NCI-H1417 (cell line): ENCODE measurements around the gene TRIM14.

Experiments used
- DNase-seq, 3 experiments: peaks; one replicate each; lab custom pipeline; 2025; lab: John Stamatoyannopoulos, UW

TRIM14 gene, protein sequence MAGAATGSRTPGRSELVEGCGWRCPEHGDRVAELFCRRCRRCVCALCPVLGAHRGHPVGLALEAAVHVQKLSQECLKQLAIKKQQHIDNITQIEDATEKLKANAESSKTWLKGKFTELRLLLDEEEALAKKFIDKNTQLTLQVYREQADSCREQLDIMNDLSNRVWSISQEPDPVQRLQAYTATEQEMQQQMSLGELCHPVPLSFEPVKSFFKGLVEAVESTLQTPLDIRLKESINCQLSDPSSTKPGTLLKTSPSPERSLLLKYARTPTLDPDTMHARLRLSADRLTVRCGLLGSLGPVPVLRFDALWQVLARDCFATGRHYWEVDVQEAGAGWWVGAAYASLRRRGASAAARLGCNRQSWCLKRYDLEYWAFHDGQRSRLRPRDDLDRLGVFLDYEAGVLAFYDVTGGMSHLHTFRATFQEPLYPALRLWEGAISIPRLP

DNA sequence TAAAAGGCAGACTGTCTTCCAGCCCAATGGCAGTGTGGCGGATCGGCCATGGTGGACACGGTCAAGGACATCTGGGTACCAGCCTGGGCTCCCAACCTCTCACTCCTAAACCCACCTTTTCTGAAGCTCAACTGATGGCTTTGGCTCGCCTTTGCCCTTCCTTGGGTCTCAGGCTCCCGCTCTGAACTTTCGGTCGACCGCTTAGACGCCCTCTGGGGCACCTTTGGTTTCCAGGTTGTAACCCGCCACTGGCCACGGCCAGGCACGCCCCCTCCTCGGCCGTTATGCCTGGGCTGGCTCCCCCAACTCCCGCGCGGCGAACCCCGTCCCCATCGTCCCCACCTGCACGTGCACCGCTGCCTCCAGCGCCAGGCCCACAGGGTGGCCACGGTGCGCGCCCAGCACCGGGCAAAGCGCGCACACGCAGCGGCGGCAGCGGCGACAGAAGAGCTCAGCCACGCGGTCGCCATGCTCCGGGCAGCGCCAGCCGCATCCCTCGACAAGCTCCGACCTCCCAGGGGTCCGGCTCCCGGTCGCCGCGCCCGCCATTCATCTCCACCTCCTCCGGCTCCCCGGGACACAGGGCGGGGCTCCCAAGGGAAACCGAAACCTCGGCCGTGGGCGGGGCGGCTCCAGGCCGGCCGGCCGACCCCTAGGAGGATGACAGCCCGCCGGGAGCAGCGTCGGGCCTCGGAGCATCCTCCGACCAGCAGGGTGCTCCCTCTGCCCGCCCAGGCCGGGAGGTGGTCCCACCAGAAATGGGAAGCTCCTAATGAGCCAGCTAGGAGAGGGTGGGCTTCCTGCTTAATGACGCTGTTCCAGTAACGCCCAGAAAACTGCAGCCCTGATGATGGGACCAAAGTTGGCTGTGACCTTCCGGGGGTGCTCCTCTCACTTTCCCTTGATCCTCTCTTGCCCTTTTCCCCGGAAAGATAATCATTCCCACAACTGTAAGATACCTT, at the start of gene TRIM14:
Gene TRIM14, minus strand, starts transcription at position 583 of the 962 bp plus-strand sequence. Its CDS starts 34 bp downstream, at position 549.
- DNase-seq: peak; percentile 10 to 75 (median 74)

DNA sequence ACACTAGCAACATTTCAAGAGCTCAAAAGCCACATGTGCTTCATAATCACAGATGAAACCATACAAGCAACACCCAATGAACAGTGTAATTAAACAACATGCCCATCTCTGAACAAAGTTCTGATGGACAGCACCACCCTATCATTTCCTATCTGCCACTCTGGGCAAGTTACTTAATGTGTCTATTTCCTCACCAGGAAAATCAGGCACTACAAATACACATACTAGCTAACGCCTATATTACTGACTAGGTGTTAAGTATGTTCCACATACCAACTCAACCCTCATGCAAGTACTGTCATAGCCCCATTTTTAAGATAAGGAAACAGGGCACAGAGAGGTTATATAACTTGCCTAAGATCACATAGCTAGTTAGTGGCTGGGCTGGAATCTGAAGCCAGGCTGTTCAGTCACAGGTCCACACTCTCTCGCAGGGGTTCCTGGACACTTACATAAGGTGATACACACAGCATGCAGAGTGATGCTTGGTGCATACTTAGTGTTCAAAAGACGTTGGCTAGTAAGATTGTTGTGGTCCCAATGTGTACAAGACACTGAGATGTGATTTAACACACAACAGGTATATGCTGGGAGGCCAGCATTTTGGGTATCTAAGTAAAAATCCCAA, 49.2 kb upstream of the TRIM14 start:
- DNase-seq: no peak

DNA sequence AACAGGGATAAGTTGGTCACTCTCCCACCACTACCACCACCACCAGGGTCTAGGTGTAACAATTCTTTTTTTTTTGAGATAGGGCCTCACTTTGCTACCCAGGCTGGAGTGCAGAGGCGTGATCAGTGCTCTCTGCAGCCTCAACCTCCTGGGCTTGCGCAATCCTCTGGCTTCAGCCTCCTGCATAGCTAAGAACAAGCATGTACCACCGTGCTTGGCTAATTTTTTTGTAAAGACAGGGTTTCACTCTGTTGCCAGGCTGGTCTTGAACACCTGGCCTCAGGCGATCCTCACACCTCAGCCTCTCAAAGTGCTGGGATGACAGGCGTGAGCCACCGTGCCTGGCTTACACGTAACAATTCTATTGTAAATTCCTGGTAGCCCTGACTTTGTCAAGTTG, 45.9 kb upstream of the TRIM14 start:
- no peak for DNase-seq

DNA sequence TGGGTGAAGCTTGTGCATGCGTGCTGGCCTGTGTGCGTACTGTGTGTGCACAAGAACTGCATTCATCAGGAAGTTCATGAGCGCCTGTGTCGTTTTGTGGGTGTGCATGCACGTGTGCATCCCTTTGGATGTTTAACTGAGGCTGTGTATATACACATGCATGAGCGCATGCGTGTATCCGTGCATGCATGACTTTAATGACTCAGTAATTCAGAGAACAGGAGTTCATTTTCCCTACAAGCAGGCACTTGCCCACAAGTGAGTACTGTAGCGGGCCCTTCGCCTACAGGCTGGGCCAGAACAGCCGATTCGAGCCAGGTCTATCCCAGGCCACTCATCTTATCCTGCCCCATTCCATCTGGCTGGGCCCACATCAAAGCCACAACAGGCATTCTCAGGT, 43.6 kb upstream of the TRIM14 start:
- no peak for DNase-seq

DNA sequence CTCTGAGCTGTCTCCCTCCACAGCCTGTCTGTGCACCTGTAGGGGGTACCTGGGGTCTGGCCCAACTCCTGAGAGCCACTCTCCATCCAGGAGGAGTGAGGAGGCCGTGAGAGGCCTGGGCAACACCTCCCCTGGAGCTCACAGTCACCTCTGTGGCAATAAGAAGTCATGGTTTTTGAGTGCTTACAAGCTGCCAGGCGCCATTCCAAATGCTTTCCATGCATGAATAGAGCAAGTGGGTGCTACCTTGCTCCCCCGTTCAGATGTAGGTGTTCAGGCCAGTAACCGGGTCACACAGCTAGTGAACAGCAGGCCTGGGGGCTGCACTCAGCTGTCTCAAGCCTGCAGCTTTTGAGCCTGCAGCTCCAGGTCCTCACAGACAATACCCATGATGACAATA, 42.8 kb upstream of the TRIM14 start:
- no peak for DNase-seq

DNA sequence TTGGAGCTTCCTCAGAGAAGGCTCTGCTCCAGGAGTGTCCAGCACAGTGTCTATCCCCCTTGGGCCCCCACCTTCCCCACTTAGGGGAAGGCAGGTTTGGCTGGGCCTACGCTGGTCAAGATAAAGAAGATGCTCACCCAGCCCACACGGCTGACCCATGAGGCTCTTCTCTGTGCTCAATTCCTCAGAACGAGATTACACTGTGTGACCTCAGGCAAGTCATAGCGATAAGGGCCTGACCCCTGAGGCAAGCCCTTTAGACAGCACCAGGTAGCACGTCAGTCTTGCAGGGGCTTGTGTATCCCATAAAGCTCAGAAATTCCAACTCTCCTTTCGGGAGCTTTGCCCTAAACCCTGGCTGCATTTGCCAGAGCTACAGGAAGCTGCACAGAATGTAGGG, 40.8 kb upstream of the TRIM14 start:
- DNase-seq: no peak

DNA sequence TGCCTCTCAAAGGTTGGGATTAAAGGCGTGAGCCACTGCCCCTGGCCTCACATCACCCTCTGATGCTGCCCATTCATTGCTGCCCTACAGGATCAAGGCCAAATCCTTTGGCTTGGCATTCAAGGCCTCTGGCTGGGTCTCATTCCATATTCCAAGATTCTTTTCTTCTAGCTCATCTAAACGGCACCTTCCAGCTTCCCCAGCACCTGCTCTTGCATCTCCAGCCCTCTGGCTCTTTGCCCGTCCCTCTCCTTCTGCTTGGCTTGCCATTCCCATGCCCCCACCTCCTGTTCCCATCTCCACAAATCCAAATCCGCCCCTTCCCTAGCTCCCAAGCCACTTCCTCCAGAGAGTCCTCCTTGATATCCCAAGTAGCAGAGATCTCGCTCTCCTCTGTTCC, 40.3 kb upstream of the TRIM14 start:
- no peak for DNase-seq

DNA sequence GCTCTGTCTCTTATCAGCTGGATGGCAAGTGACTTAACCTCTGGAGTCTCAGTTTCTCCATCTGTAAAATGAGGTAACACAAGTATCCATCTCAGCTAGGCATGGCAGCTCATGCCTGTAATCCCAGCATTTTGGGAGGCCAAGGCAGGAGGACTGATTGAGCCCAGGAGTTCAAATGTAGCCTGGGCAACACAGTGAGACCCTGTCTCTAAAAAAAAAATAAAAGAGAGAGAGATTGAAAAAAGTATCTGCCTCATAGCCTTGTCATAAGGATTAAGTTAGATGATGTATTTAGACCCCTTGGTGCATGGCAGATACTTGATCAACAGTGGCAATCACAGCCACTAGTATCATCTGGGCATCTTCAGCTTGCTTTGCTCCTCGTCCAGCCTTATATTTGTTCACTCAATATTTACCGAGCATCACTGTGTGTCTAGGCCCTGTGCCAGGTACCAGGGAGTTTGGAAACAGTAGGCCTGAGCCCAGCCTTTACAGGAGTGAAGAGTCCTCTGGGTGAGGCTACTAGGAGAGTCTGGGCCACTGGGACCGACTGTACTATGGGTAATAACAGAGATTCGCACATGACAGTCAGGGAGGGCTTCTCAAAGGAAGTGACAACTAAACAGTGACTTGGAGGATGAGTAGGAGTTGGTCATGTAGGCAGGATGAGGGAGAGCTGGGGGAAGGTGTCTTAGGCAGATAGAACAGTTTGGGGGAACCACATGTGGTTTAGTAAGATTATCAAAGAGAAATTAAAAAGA, 39.2 kb upstream of the TRIM14 start:
- peak in 1 of 3 experiments; percentile 30 for DNase-seq

DNA sequence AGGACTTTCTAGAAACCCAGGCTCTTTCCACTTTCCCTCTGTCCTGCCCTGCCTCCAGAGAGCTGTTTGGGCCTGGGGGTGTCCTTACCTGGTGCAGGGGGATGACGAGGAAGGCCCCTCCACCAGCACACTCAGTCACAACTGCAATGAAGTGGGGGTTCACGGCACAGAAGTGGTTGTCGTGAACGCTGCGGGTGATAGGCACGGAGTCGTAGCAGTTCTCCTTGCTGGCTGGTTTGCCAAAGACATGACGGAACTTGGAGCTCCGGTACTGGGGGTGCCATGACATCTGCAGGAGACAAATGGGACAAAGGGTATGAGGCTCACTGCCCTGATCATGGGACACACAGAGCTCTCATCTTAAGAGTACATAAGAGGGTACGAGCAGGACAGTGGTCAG, 38.4 kb upstream of the TRIM14 start:
- DNase-seq: no peak

DNA sequence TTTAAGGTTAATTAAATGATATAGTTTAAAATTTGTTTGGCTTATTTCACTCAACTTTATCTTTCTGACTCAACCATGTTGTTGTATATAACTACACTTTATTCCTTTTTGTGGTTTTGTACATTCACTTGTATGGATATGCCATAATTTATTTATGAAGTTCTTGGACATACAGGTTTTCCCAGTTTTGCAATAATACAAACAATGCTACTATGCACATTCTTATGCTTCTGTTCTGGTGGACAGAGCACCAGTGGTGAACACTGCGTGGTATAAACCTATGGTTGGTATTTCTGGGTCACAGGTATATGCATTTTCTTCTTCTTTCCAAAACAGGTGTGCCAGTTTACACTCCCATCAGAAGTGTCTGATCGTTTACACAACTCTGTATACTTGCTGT, 35.7 kb upstream of the TRIM14 start:
- DNase-seq: no peak

DNA sequence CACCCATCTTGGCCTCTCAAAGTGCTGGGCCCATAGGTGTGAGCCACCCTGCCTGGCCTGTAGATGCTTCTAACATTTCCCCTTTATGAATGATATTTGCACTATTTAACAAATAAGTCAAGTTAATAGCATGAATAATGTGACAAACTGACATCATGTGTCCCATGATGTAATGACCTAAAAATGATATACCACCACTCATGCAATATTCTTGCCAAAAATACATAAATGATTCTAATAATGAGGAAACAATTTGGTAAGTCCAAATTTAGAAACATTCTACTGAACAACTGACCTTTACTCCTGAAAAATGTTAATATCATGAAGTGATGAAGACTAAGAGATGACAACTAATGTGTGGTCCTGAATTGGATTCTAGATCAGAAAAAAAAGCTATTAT, 33.5 kb upstream of the TRIM14 start:
- DNase-seq: no peak

DNA sequence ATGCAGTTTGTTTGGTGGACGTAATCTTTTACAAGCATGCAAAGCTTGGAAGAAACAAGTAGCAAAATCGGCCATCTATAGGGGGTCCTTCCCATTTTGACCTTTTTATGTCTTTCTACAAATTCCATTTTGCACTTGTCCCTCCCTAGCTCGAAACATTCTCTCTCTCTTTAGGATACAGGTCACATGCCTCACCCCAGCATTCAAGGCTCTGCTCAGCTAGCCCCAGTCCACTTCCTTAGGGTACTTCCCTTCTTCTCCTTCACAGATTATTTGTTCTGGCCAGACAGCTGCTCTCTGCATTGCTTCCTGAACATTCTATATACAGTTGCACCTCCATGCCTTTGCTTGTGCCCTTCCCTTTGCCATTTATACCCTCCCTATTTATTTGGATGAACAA, 31.7 kb upstream of the TRIM14 start:
- DNase-seq: no peak

DNA sequence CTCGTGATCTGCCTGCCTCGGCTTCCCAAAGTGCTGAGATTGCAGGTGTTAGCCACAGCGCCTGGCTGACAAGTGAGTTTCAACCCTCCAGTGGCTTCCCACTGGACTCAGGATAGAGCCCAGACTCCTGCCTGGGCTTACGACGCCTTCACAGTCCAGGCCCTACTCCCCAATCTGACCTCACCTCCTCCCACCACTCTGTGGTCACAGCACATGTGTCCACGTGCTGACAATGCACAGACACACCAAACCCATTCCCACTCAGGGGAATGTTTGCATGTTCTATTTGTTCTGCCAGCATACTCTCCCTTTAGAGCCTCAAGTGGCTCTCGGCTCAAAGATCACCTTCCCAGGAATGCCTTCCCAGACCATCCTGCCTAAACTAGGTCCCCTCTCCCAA, 31.1 kb upstream of the TRIM14 start:
- no peak for DNase-seq

DNA sequence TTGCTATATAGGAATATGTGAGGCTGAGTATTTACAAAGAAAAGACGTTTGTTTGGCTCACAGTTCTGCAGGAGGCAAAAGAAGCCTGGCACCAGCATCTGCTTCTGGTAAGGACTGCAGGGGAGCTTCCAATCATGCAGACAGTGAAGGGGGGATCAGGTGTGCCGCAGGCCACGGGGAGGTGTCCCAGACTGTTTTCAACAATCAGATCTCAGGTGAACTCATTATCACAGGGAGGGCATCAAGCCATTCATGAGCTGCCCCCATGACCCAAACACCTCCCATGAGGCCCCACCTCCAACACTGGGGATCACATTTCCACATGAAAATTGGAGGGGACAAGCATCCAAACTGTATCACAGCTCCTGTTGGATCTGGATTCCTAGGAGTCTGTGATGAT, 30.4 kb upstream of the TRIM14 start:
- no peak for DNase-seq

DNA sequence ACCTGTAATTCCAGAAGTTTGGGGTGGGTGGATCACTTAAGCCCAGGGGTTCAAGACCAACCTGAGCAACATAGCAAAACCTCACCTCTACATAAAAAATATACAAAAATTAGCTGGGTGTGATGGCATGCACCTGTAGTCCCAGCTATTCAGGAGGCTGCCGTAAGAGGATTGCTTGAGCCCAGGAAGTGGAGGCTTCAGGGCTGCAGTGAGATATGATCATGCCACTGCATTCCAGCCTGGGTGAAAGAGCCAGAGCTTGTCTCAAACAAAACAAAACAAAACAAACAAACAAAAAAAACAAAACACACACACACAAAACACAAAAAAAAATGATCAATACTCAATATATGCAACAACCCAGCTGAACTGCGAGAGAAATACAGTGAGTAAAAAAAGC, 29.5 kb upstream of the TRIM14 start:
- DNase-seq: no peak

DNA sequence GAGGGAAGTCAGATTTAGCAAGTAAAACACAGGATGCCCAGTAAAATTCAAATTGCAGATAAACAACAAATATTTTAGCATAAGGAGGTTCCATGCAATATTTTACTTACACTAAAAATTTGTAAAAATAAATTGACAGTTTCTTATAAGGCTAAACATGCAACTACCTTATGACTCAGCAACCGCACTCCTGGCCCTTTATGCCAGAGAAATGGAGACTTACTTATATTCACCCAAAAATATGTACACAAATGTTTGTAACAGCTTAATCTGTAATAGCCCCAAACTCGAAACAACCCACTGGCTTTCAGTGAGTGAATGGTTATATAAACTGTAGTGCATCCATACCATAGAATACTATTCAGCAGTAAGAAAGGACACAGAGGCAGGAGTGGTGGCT, 28.6 kb upstream of the TRIM14 start:
- no peak for DNase-seq

DNA sequence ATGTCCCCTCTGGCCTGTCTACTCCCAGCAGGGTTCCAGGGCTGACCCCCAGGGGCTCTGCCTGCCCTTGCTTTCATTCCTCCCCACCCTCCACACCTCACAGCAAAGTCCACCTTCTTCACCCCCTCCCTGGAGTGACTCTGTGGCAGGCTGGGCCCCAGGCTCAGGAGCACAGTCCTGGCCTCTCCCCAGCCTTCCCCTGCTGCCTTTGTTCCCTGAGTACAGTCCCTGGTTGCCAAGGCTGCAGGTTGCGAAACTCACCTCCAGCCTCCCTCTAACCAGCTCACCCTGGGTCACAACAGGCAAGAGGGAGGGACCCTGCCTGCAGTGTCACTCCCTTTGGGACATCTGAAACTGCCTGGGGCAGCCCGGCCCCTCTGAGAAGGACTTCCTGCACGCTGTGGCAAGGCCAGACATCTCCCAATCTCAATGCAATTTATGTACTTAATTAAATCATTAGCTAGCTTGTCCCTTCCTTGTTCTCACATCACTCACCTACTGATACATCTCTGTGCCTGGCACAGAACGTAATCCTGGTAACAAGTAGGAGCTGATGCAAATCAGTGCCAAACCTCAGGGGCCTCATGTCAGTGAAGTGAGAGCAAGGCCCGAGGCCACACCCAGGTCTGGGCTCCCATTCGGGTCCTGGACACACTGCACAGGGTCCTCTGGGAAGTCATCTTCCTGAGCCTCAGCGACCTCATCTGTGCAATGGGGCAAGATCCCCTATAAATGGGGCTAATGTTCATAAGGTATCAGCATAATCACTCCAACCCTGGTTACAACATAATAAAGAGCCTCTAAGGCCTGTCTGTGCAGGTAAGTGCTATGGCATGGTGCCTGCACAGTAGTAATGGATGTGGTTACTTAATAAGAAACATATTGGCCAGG, 27.3 kb upstream of the TRIM14 start:
- peak in 2 of 3 experiments; percentile 30 to 57 for DNase-seq

DNA sequence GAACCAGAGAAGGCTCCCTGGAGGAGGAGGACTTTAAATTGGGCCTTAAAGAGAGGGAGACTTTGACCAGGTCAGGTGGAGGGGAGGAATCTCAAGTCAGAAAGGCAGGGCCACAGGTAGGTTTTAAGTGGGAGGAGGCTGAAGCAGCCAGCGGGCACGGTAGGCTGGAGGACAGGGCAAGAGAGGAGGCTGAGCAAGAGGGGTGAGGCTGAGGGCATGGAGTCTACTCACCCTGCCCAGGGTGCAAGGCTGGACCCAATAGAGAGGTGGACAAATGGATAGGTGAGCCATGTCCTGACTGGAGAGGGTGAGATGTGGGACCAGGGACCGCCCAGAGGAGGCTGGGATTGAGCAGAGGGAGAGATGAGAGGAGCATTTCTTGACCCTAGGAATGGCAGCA, 25.6 kb upstream of the TRIM14 start:
- no peak for DNase-seq

DNA sequence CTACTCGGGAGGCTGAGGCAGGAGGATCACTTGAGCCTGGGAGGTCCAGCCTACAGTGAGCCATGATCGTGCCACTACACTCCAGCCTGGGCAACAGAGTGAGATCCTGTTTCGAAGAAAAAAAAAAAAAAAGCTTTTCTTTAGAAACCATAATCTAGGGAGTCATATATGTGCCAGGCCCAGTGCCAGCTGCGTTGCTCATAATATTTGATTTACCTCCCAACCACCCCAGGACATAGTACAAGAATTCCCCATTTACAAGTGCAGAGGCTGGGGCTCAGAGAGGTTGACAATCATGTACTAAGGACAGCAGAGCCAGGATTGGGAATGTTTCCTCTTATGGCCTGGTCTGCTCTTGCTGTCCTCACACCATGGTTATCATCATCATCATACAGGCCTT, 25.1 kb upstream of the TRIM14 start:
- DNase-seq: no peak

DNA sequence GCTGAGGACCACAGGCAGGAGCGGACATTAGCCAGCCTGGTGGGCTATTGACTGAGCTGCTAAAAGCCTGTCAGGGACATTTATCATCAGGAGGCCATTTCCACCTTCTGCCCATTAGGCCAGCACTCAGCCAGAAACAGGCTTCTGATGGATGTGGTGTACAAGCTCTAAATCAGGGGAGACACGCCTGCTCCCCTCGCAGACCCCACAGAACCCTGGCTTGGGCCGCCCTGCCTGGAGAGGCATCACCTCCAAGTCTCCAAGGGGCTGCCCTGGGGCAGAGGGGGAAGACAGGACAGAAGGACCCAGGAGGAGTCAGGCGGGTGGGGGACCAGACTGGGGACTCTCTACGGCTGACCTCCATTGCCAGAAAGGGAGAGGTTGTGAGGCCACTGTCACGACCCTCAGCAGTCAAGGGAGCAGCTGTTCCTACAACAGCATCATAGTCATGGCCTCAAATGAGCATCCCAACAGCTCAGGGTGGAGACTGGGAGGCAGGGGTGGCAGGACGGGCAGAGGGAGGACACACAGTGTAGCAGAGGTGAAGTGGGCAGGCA, 24.0 kb upstream of the TRIM14 start:
- DNase-seq: peak in 1 of 3 experiments; percentile 10
